NOMO-1 (cell line): ENCODE data around the gene ACOX1.
A peak's percentile ranks its signal among the peaks of the same experiment; 100 is the strongest.

Experiments
- DNase-seq, 2 experiments: peaks; one replicate each; lab custom pipeline; 2025; ENCODE audit not compliant: unreplicated experiment in 2 of 2; lab: John Stamatoyannopoulos, UW

The ACOX1 gene

GRCh38 chr17:75913537-75914210, 65.3 kb downstream of the ACOX1 start:
- no peak for DNase-seq

- DNase-seq: no peak
These were observed 68.3 kb downstream of the ACOX1 start for GRCh38 chr17:75910699-75911098.

GRCh38 chr17:75909812-75910274, 69.1 kb downstream of the ACOX1 start:
- no peak for DNase-seq

- DNase-seq: no peak
These were observed 69.7 kb downstream of the ACOX1 start for GRCh38 chr17:75909051-75909811.

- DNase-seq: no peak
These were observed 70.8 kb downstream of the ACOX1 start for GRCh38 chr17:75908201-75908600.

GRCh38 chr17:75906143-75906884, 72.7 kb downstream of the ACOX1 start:
- no peak for DNase-seq

- DNase-seq: peak; percentile 96
These were observed 74.0 kb downstream of the ACOX1 start, which contains the start of gene MRPL38 for GRCh38 chr17:75904749-75905521. Gene MRPL38 (minus strand): TSS chr17:75904884. CDS start chr17:75904875, 9 bp downstream.

- DNase-seq: no peak
These were observed 76.6 kb downstream of the ACOX1 start for GRCh38 chr17:75902406-75902805.

GRCh38 chr17:75901727-75902126, 77.2 kb downstream of the ACOX1 start:
- no peak for DNase-seq

- no peak for DNase-seq
These were observed 78.1 kb downstream of the ACOX1 start for GRCh38 chr17:75900691-75901533.

GRCh38 chr17:75899767-75900468, 79.0 kb downstream of the ACOX1 start:
- no peak for DNase-seq

GRCh38 chr17:75899353-75899752, 79.6 kb downstream of the ACOX1 start:
- DNase-seq: no peak

GRCh38 chr17:75898791-75899190, 80.2 kb downstream of the ACOX1 start:
- no peak for DNase-seq

GRCh38 chr17:75898065-75898464, 80.9 kb downstream of the ACOX1 start:
- no peak for DNase-seq

GRCh38 chr17:75897160-75898019, 81.6 kb downstream of the ACOX1 start:
- no peak for DNase-seq

GRCh38 chr17:75896415-75897159, 82.4 kb downstream of the ACOX1 start, which contains the start of gene TRIM65:
Gene TRIM65 (minus strand): TSS chr17:75896951. CDS start chr17:75896937, 14 bp downstream.
- peak; percentile 52 to 77 for DNase-seq

GRCh38 chr17:75895370-75896155, 83.4 kb downstream of the ACOX1 start:
- no peak for DNase-seq
